Epithelial cell of esophagus (primary cell): ENCODE data around the gene PAQR6.
A peak's percentile ranks its signal among the peaks of the same experiment; 100 is the strongest.

Experiments
- DNase-seq: peaks from one replicate; pipeline ENCODE4 v3.0.0; 2010; ENCODE audit warnings: low read depth
- H3K4me3 ChIP-seq: 2 replicates; pipeline ENCODE4 v1.5.1; 2011; ENCODE audit warnings: mild to moderate bottlenecking, low read length, control low read depth
- CTCF ChIP-seq: IDR thresholded peaks from 2 replicates; pipeline ENCODE4 v1.5.1; 2011; ENCODE audit warnings: low read depth, mild to moderate bottlenecking, low read length, control low read depth, inconsistent platforms; ENCODE audit not compliant: insufficient read depth; ENCODE audit errors: missing control alignments

Gene PAQR6, protein sequence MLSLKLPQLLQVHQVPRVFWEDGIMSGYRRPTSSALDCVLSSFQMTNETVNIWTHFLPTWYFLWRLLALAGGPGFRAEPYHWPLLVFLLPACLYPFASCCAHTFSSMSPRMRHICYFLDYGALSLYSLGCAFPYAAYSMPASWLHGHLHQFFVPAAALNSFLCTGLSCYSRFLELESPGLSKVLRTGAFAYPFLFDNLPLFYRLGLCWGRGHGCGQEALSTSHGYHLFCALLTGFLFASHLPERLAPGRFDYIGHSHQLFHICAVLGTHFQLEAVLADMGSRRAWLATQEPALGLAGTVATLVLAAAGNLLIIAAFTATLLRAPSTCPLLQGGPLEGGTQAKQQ

DNA sequence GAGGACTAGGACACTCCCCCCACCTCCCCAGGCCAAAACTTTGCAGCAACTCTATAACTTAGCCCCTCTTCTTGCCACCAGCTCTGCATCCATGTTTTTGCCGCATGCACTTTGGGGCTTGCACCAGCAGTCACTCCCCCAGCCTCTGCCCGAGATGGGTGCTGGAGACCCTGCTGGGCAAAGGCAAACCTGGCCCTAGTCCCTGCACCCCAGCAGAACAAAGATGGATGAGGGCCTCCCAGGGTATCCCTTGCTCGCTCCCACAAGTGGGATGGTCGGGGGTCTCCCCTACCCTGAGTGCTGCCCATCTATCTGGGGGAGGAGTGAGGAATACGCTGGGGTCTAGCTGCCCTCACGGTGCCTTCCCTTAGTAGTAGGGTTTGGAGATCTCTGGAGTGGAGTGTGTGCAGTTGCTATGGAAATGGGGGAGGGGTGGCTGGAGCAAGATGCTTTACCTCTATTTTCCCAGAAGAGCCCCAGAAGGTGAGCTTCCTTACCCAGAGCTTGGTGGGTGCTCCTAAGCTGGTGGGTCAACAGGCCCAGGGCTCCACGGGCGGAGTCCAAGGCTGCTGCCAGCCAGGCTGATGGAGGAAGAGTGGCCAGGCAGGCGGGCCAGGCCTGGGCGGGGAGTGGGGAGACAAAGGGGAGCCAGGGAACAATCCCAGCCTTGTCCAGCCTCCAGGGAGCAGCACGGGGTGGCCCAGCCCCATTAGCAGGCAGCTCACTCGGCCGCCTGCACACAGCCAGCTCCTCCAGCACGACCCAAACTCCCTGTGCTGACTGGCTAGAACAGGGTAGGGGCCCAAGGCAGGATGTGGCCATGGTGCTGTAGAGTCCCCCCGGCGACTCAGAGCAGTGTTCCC, at the start of gene PAQR6:
TSS of gene PAQR6 (minus strand) at position 597 of the 863 bp plus-strand sequence. CDS start 1,325 bp downstream, outside the sequence.
- no peak for DNase-seq
- TF ChIP-seq CTCF, result no peak

DNA sequence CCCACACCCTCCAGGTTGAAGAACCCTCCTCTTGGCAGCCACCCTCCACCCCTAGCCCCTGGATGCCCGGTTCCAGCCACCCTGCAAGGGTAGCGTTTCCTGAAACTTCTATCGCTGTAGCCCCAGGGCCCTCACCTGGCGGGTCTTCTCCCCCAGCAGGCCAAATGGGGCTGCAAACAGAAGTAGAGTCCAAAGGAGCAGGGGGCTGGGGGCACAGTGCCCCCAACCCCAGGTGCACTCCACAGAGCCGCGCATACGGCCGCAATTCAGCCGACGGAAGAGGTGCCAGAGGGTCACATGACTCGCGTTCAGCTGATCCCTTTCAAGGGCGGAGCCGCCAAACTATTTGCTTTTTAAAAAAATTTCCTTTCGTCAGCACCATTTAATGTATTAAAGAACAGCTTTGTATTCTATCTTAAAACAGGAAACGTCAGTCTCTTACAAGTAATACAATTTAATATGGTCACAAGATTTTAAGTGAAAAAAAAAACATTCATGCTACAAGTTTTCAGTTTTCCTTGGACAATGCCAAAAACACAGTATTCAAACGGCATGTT, 47.6 kb upstream of the PAQR6 start, which contains the start of gene GLMP:
TSS of gene GLMP (minus strand) at position 289 of the 557 bp plus-strand sequence. CDS start at position 255, 34 bp downstream.
- no peak for TF ChIP-seq CTCF
- DNase-seq, result peak; percentile 60
- H3K4me3 ChIP-seq, result peak within 1 kb of the TSS; percentile 92

More for the DNA sequence above, at the start of gene PAQR6:
- H3K4me3 ChIP-seq, result no peak within 1 kb of the TSS

- TF ChIP-seq CTCF, result no peak
- no peak overlapping the region for H3K4me3 ChIP-seq
- DNase-seq, result no peak
Observed at GRCh38 chr1:156293895-156294294, 46.0 kb upstream of the PAQR6 start.

GRCh38 chr1:156293098-156293434, 45.2 kb upstream of the PAQR6 start:
- DNase-seq, result no peak
- H3K4me3 ChIP-seq, result no peak overlapping the region
- no peak for TF ChIP-seq CTCF

- DNase-seq, result peak; percentile 73
- TF ChIP-seq CTCF, result no peak
- H3K4me3 ChIP-seq, result peak overlapping the region; percentile 22
Observed at GRCh38 chr1:156291226-156292061, 43.6 kb upstream of the PAQR6 start.

- no peak overlapping the region for H3K4me3 ChIP-seq
- no peak for TF ChIP-seq CTCF
- no peak for DNase-seq
Observed at GRCh38 chr1:156289857-156290256, 42.0 kb upstream of the PAQR6 start.
